HG03045 (cell line): Measurements from ENCODE around the gene MTAP.

Experiments
- ATAC-seq: cut with Tn5 transposase; IDR thresholded peaks from one replicate; pipeline ENCODE4 v1.9.1; 2021; ENCODE audit warnings: mild to moderate bottlenecking, moderate library complexity; ENCODE audit not compliant: unreplicated experiment

Gene MTAP

GRCh38 chr9:21967702-21968101, 165.3 kb downstream of the MTAP start:
- no peak for ATAC-seq

GRCh38 chr9:21968331-21969010, 166.0 kb downstream of the MTAP start:
- no peak for ATAC-seq

- ATAC-seq: no peak
These were observed 166.8 kb downstream of the MTAP start for GRCh38 chr9:21969011-21969940.

GRCh38 chr9:21969951-21970799, 167.7 kb downstream of the MTAP start:
- ATAC-seq: no peak

- ATAC-seq: no peak
These were observed 168.6 kb downstream of the MTAP start for GRCh38 chr9:21970800-21971640.

- no peak for ATAC-seq
These were observed 169.9 kb downstream of the MTAP start for GRCh38 chr9:21972361-21972760.

GRCh38 chr9:21974343-21974721, 171.9 kb downstream of the MTAP start:
- ATAC-seq: no peak

GRCh38 chr9:21974722-21975409, 172.4 kb downstream of the MTAP start:
- ATAC-seq: peak; percentile 63

GRCh38 chr9:21976334-21976875, 174.0 kb downstream of the MTAP start:
- ATAC-seq: no peak

- no peak for ATAC-seq
These were observed 180.0 kb downstream of the MTAP start for GRCh38 chr9:21982391-21982790.

GRCh38 chr9:21982861-21983560, 180.6 kb downstream of the MTAP start:
- ATAC-seq: no peak

GRCh38 chr9:21983561-21983935, 181.1 kb downstream of the MTAP start:
- no peak for ATAC-seq

GRCh38 chr9:21984101-21984500, 181.7 kb downstream of the MTAP start:
- no peak for ATAC-seq

GRCh38 chr9:21985964-21986667, 183.7 kb downstream of the MTAP start:
- ATAC-seq: no peak
